B cell (primary cell): ENCODE measurements around the gene RRAGC. TPM values are rescaled to one million over a fixed set of nuclear protein-coding genes. Genes with fewer than 3 reads are reported as not detected.
"Not testable (repeated sequence)": the region's sequence is repeated elsewhere in the genome, so short reads cannot be mapped to it uniquely, and the experiment has no call there.

ENCODE experiments used
- ATAC-seq: fragments of 200-7000 bp; cut with Tn5 transposase; one replicate; pipeline ENCODE4 v1.10.0; 2021; ENCODE audit warnings: low read depth, mild to moderate bottlenecking, moderate number of reproducible peaks, moderate library complexity
- CTCF ChIA-PET: fragments of 350-600 bp; sonication (Branson Sonifier 250); formaldehyde crosslinking; loops from one replicate; lab custom pipeline; 2021; ENCODE audit warnings: antibody characterized with exemption, inconsistent platforms; lab: Charles Lee
- POLR2A ChIA-PET: fragments of 350-600 bp; sonication (Branson Sonifier 250); formaldehyde crosslinking; loops from one replicate; lab custom pipeline; 2021; ENCODE audit warnings: antibody characterized with exemption; lab: Charles Lee
- DNase-seq: peaks from one replicate; pipeline ENCODE4 v3.0.0; 2013
- H2AFZ ChIP-seq: 2 replicates; pipeline ENCODE4 v1.6.1; 2012; ENCODE audit warnings: mild to moderate bottlenecking, low read depth, low read length; ENCODE audit not compliant: insufficient read depth, poor library complexity, severe bottlenecking
- H3K27ac ChIP-seq, 2 donors: 1 replicate in 1 of 2; 2 replicates in 1 of 2; pipeline ENCODE4 v1.5.1; 2012 to 2013; ENCODE audit warnings: low read length in 2 of 2, mild to moderate bottlenecking in 2 of 2, moderate library complexity in 1 of 2
- H3K27me3 ChIP-seq, 4 experiments: fragments of 200-600 bp in 1 of 4; sonication (generic) in 1 of 4; replicated peaks in 1 of 4; 1 replicate in 2 of 4; 2 replicates in 2 of 4; pipeline versions ENCODE4 v1.6.1 to v1.7.0; 2013 to 2016; ENCODE audit warnings: low read length in 3 of 4, mild to moderate bottlenecking in 2 of 4, mixed read lengths in 1 of 4, moderate library complexity in 1 of 4; ENCODE audit not compliant: insufficient read depth in 4 of 4, control insufficient read depth in 3 of 4; ENCODE audit errors: control extremely low read depth in 1 of 4
- H3K36me3 ChIP-seq, 2 experiments: replicated peaks in 1 of 2; 1 replicate in 1 of 2; 2 replicates in 1 of 2; pipeline versions ENCODE4 v1.6.1 to v1.7.1; 2013; ENCODE audit warnings: low read length in 1 of 2; ENCODE audit not compliant: insufficient read depth in 2 of 2, control insufficient read depth in 1 of 2; ENCODE audit errors: control extremely low read depth in 1 of 2, extremely low read depth in 1 of 2
- H3K4me1 ChIP-seq, 2 donors: fragments of 200-600 bp in 1 of 2; sonication (generic) in 1 of 2; 1 replicate in 1 of 2; 2 replicates in 1 of 2; pipeline versions ENCODE4 v1.5.1 to v1.6.1; 2013 to 2017; ENCODE audit warnings: low read length in 2 of 2; ENCODE audit not compliant: control insufficient read depth in 2 of 2, insufficient read depth in 2 of 2
- H3K4me2 ChIP-seq: replicated peaks from 2 replicates; pipeline ENCODE3; 2012; ENCODE audit warnings: mild to moderate bottlenecking, low read depth, low read length; ENCODE audit not compliant: poor library complexity, severe bottlenecking
- H3K4me3 ChIP-seq, 5 experiments: fragments of 200-600 bp in 1 of 5; sonication (generic) in 1 of 5; 1 replicate in 3 of 5; 2 replicates in 2 of 5; pipeline versions ENCODE4 v1.5.1 to v1.7.0; 2011 to 2016; ENCODE audit warnings: low read length in 4 of 5, mild to moderate bottlenecking in 4 of 5, low read depth in 2 of 5, control low read depth in 1 of 5, moderate library complexity in 1 of 5; ENCODE audit not compliant: insufficient read depth in 1 of 5; ENCODE audit errors: control extremely low read depth in 1 of 5, extremely low read depth in 1 of 5
- H3K79me2 ChIP-seq: fragments of 200-600 bp; sonication (generic); one replicate; pipeline ENCODE4 v1.6.0; 2016; ENCODE audit warnings: low read length; ENCODE audit not compliant: control insufficient read depth, insufficient read depth
- H3K9ac ChIP-seq: fragments of 200-600 bp; sonication (generic); 2 replicates; pipeline ENCODE4 v1.6.1; 2017; ENCODE audit warnings: mild to moderate bottlenecking, low read length, moderate library complexity
- H3K9me3 ChIP-seq, 3 donors: one replicate each; pipeline versions ENCODE4 v1.6.1 to v1.7.1; 2013; ENCODE audit warnings: low read length in 2 of 3; ENCODE audit not compliant: control insufficient read depth in 2 of 3, insufficient read depth in 1 of 3; ENCODE audit errors: control extremely low read depth in 1 of 3
- H4K20me1 ChIP-seq: 2 replicates; pipeline ENCODE4 v1.6.0; 2012; ENCODE audit warnings: mild to moderate bottlenecking, low read length; ENCODE audit not compliant: insufficient read depth, control insufficient read depth, poor library complexity, severe bottlenecking
- H3K27ac Mint-ChIP-seq: one replicate; pipeline ENCODE4 v1.8.0; 2021; ENCODE audit warnings: mixed read lengths
- H3K27me3 Mint-ChIP-seq: one replicate; pipeline ENCODE4 v1.8.0; 2021; ENCODE audit warnings: mixed read lengths
- H3K4me1 Mint-ChIP-seq: one replicate; pipeline ENCODE4 v1.8.0; 2021; ENCODE audit warnings: mixed read lengths
- H3K4me3 Mint-ChIP-seq: one replicate; pipeline ENCODE4 v1.8.0; 2021; ENCODE audit warnings: mixed read lengths
- H3K9me3 Mint-ChIP-seq: one replicate; pipeline ENCODE4 v1.8.0; 2022; ENCODE audit warnings: mixed read lengths; ENCODE audit not compliant: insufficient read depth
- EZH2 ChIP-seq: IDR thresholded peaks from 2 replicates; pipeline ENCODE4 v1.6.1; 2012; ENCODE audit warnings: borderline replicate concordance, low read depth, mild to moderate bottlenecking, moderate library complexity, low read length; ENCODE audit not compliant: insufficient read depth, poor library complexity, severe bottlenecking
- WGBS: methylation state at CpG from one replicate; pipeline ENCODE4 v1.1.5; 2013; ENCODE audit warnings: missing lambda C conversion rate; ENCODE audit not compliant: insufficient coverage; 5-methylcytosine and 5-hydroxymethylcytosine counted together
- intact Hi-C: fragments of 100-400 bp; cut with micrococcal nuclease; formaldehyde crosslinking; loops from one replicate; pipeline ENCODE4 v1.10.0; 2022
- polyA plus RNA-seq: library from polyadenylated mRNA; depleted of rRNA; stranded (reverse); fragments of >200 nt; gene quantifications from 2 replicates; pipeline ENCODE4 v1.2.3, GENCODE V29; 2012
- total RNA-seq, 2 donors: library from RNA; stranded (reverse); fragments of 120-200 nt in 1 of 2; gene quantifications; 1 replicate in 1 of 2; 2 replicates in 1 of 2; pipeline versions ENCODE4 v1.2.3 to v1.2.4, GENCODE V29; 2013 to 2022
- TF ChIP-seq, protein P1 (sequence below): fragments of 200-600 bp; IDR thresholded peaks from one replicate; pipeline ENCODE4 v1.8.0; 2022; ENCODE audit warnings: antibody characterized with exemption, mild to moderate bottlenecking

RRAGC gene
- total and polyA plus RNA-seq, 2 donors (not counting 1 experiment from before 2014, with no cell fraction given): 11.4 to 37.6 TPM

DNA sequence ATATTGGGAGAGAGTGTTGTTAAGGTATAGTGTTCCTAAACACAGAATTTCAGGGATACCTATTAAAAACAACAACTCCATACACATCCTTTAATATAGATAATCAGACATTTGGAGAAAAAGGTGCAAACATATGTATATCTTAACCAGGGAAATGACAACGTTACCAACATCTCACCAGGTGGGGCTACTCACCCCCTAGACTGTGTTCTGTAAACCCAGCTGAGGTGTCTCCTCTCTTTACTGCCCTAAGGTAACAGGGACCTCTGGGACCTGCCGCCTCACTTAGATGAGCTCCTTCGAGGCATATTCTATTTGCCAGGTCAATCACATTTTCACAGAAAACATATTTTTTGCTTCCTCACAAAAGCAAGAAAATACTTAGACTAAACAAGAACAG is 13.4 kb downstream of the RRAGC start:
- H3K9me3 ChIP-seq: no peaks in the 10 kb centered on the region
- intact Hi-C loops: no loop called here
- ChIA-PET POLR2A (no interaction called here), CTCF (interaction anchor here (0.7 to 1.8 kb wide), 4 partner anchors 11 to 246 kb away, joined by 3 to 6 read pairs (median 3); no protein-coding TSS in a partner anchor)
- Mint-ChIP-seq H3K27me3 (no peaks in the 10 kb centered on the region), H3K9me3 (no peaks in the 10 kb centered on the region), H3K4me3 (no peak overlapping the region), H3K27ac (no peak overlapping the region), H3K4me1 (peaks cover 12% of the 10 kb centered on the region)
- no peak overlapping the region for H3K27ac ChIP-seq
- H3K9ac ChIP-seq: no peak overlapping the region
- WGBS: 71% methylated on average over 3 of the region's 3 CpGs
- H3K79me2 ChIP-seq: peaks cover 37% of the 10 kb centered on the region
- ATAC-seq (no peak), DNase-seq (no peak)
- H3K4me2 ChIP-seq: no peak overlapping the region
- H3K27me3 ChIP-seq: no peaks in the 10 kb centered on the region
- peaks cover 16 to 17% of the 10 kb centered on the region in 2 donors for H3K4me1 ChIP-seq
- H3K36me3 ChIP-seq: peaks cover 11 to 54% of the 10 kb centered on the region in 2 experiments
- TF ChIP-seq, protein P1, sequence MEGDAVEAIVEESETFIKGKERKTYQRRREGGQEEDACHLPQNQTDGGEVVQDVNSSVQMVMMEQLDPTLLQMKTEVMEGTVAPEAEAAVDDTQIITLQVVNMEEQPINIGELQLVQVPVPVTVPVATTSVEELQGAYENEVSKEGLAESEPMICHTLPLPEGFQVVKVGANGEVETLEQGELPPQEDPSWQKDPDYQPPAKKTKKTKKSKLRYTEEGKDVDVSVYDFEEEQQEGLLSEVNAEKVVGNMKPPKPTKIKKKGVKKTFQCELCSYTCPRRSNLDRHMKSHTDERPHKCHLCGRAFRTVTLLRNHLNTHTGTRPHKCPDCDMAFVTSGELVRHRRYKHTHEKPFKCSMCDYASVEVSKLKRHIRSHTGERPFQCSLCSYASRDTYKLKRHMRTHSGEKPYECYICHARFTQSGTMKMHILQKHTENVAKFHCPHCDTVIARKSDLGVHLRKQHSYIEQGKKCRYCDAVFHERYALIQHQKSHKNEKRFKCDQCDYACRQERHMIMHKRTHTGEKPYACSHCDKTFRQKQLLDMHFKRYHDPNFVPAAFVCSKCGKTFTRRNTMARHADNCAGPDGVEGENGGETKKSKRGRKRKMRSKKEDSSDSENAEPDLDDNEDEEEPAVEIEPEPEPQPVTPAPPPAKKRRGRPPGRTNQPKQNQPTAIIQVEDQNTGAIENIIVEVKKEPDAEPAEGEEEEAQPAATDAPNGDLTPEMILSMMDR: no peak
- TF ChIP-seq EZH2: no peak
- no peak overlapping the region for H2AFZ ChIP-seq
- H4K20me1 ChIP-seq: peaks cover 14% of the 10 kb centered on the region
- no peak overlapping the region for H3K4me3 ChIP-seq

DNA sequence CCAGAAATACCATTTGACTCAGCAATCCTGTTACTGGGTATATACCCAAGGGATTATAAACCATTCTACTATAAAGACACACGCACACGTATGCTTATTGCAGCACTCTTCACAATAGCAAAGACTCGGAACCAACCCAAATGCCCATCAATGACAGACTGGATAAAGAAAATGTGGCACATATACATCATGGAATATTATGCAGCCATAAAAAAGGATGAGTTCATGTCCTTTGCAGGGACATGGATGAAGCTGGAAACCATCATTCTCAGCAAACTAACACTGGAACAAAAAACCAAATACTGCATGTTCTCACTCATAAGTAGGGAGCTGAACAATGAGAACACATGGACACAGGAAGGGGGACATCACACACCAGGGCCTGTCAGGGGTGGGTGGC is 14.5 kb downstream of the RRAGC start:
- POLR2A ChIA-PET, H3K4me2 ChIP-seq, H3K9me3 Mint-ChIP-seq, H3K4me3 ChIP-seq, H3K9ac ChIP-seq, intact Hi-C loops, DNase-seq, H3K4me3 Mint-ChIP-seq, H2AFZ ChIP-seq, H3K9me3 ChIP-seq, ATAC-seq, H3K27me3 ChIP-seq, H3K27ac ChIP-seq, H3K27ac Mint-ChIP-seq, H3K27me3 Mint-ChIP-seq: not testable (repeated sequence)
- Histone ChIP-seq H4K20me1 (peaks cover 14% of the 10 kb centered on the region), H3K36me3 (peaks cover 10 to 53% of the 10 kb centered on the region in 2 experiments), H3K4me1 (peaks cover 17 to 20% of the 10 kb centered on the region in 2 donors), H3K79me2 (peaks cover 37% of the 10 kb centered on the region)
- no CpG with 5 or more reads among the region's 3 CpGs for WGBS
- CTCF ChIA-PET: interaction anchor here (0.9 to 1.2 kb wide), 2 partner anchors 10 to 12 kb away, joined by 3 to 4 read pairs; no protein-coding TSS in a partner anchor
- H3K4me1 Mint-ChIP-seq: peaks cover 17% of the 10 kb centered on the region
